Measurements from ENCODE around the gene MTCH2. TPM values are rescaled to one million over a fixed set of nuclear protein-coding genes. Genes with fewer than 3 reads are reported as not detected.
A peak's percentile ranks its signal among the peaks of the same experiment; 100 is the strongest.

Gene MTCH2
- total RNA-seq, 2 experiments from 2014 or later = 146 to 154 TPM

- no peak for DNase-seq
- Mint-ChIP-seq H3K27ac (no peak overlapping the region), H3K4me1 (no peaks in the 10 kb centered on the region), H3K36me3 (no peaks in the 10 kb centered on the region), H3K27me3 (no peaks in the 10 kb centered on the region), H3K4me3 (no peak overlapping the region), H3K9me3 (no peaks in the 10 kb centered on the region)
These were observed 31.0 kb downstream of the MTCH2 start for GRCh38 chr11:47611348-47611794.

DNA sequence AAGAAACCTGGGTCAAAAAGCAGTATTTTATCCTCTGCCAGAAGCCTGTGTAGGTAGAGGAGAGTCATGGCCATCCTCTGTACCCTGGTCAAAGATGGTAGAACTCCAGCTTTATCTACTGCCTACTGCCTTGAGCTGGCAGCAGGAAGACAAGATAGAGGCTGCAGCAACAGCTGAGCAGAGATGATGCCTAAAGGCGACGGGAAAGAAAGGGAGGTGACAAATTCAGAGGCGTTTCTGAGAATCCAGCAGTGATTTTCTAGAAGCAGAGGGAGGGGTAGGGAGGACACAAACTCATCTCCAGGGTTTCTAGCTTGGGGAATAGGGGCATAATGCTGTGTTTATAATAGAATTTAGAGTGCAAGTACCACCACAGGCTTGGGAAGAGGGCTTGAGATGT lies 32.7 kb downstream of the MTCH2 start:
- DNase-seq = no peak
- H3K4me3 Mint-ChIP-seq = no peak overlapping the region
- no peak overlapping the region for H3K27ac Mint-ChIP-seq
- no peaks in the 10 kb centered on the region for H3K9me3 Mint-ChIP-seq
- no peaks in the 10 kb centered on the region for H3K36me3 Mint-ChIP-seq
- no peaks in the 10 kb centered on the region for H3K27me3 Mint-ChIP-seq
- H3K4me1 Mint-ChIP-seq = no peaks in the 10 kb centered on the region

DNA sequence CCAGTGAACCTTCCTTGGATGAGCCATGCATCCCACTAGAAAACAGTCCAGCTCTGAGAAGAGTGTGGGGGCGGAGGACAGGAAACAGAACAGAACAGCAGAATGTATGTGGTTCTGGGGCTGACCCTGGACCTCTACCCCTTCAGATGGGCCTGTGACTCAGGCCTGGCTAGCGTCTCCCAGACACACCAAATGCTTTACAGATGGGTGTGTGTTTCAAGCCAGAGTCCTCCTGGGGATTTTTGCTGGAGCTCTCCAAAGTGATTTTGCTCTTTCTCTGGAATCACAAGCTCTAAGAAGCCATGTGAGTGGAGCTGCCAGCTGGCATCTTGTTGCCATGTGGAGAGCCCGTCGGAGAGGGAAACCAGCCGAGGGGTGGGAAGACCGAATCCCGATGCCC lies 35.0 kb downstream of the MTCH2 start:
- H3K9me3 Mint-ChIP-seq = no peaks in the 10 kb centered on the region
- H3K4me1 Mint-ChIP-seq = no peaks in the 10 kb centered on the region
- H3K4me3 Mint-ChIP-seq = no peak overlapping the region
- DNase-seq = no peak
- H3K27me3 Mint-ChIP-seq = no peaks in the 10 kb centered on the region
- H3K36me3 Mint-ChIP-seq = no peaks in the 10 kb centered on the region
- H3K27ac Mint-ChIP-seq = no peak overlapping the region

DNA sequence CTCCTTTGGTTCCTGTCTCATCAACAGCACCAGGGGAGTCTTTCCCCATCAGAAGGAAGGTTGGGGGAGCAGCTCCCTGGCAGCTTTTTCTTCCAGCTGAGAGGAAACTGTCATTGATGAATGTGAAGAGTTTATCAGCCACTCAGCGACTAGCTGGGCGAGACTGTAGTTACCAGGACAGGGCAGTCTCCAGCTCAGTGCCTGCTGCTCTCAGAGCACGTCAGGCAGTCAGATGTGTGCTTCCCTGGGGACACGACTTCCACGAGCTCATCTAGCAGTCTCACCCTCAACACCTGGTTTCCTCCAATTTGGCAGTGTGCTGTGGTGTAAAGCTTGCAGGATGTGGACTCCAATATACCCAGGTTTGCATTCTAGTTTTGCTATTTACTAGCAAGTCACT lies 35.6 kb downstream of the MTCH2 start:
- Mint-ChIP-seq H3K4me1 (no peaks in the 10 kb centered on the region), H3K4me3 (no peak overlapping the region)

DNA sequence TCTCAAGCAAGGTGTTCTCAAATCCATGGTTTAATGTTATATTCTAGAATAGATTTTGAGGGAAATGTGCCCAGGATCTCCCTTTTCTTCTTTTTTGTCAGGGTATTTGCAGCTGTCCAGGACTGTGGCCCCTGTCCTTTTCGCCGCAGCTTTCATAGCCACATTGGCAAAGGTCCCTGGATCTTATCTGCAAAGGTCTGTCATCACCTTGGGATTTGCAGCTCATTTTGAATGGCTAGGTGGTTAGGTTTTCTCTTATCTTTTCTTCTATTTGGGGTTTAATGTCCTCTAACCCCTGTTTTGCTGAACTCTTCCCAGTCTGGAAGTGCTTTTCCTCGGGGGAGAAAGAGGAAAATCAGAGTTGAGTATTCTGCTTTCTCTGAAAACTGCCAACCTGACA lies 36.4 kb downstream of the MTCH2 start:
- Mint-ChIP-seq H3K9me3 (no peaks in the 10 kb centered on the region), H3K27ac (no peak overlapping the region), H3K36me3 (no peaks in the 10 kb centered on the region), H3K4me3 (no peak overlapping the region), H3K27me3 (no peaks in the 10 kb centered on the region), H3K4me1 (no peaks in the 10 kb centered on the region)
- no peak for DNase-seq

More for the DNA sequence above, 35.6 kb downstream of the MTCH2 start:
- H3K27ac Mint-ChIP-seq = no peak overlapping the region
- H3K9me3 Mint-ChIP-seq = no peaks in the 10 kb centered on the region
- no peak for DNase-seq
- no peaks in the 10 kb centered on the region for H3K27me3 Mint-ChIP-seq
- no peaks in the 10 kb centered on the region for H3K36me3 Mint-ChIP-seq

GRCh38 chr11:47603295-47603694 lies 39.1 kb downstream of the MTCH2 start:
- Mint-ChIP-seq H3K27me3 (no peaks in the 10 kb centered on the region), H3K9me3 (no peaks in the 10 kb centered on the region), H3K27ac (no peak overlapping the region), H3K36me3 (no peaks in the 10 kb centered on the region), H3K4me3 (no peak overlapping the region), H3K4me1 (no peaks in the 10 kb centered on the region)
- no peak for DNase-seq

DNA sequence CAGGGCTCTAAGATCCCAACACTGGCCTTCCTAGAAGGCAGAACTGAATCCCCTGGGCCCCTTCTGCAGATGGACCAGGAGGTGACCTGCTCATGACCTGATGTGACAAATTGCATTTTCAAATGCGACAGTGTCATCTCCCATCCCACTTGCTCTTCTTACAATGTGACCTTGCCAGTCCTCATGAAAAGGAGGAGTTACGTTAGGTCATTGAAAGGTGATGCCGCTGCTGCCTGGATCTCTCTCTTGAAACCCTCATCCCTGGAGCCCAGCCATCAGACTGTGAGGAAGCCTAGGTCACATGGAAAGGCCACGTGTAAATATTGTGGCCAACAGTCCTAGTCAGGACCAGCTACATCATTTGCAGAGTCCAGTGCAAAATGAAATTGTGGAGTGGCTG lies 42.5 kb downstream of the MTCH2 start:
- Mint-ChIP-seq H3K9me3 (no peaks in the 10 kb centered on the region), H3K4me3 (no peak overlapping the region), H3K36me3 (no peaks in the 10 kb centered on the region), H3K27ac (no peak overlapping the region), H3K4me1 (no peaks in the 10 kb centered on the region), H3K27me3 (peaks cover 7% of the 10 kb centered on the region)
- no peak for DNase-seq

- Mint-ChIP-seq H3K9me3 (no peaks in the 10 kb centered on the region), H3K27ac (no peak overlapping the region), H3K4me1 (peaks cover 8% of the 10 kb centered on the region), H3K27me3 (peaks cover 38% of the 10 kb centered on the region), H3K36me3 (no peaks in the 10 kb centered on the region), H3K4me3 (no peak overlapping the region)
- no peak for DNase-seq
These were observed 46.4 kb downstream of the MTCH2 start for GRCh38 chr11:47595967-47596366.

GRCh38 chr11:47595029-47595428 lies 47.3 kb downstream of the MTCH2 start:
- peaks cover 8% of the 10 kb centered on the region for H3K4me1 Mint-ChIP-seq
- H3K36me3 Mint-ChIP-seq = no peaks in the 10 kb centered on the region
- no peak overlapping the region for H3K27ac Mint-ChIP-seq
- DNase-seq = no peak
- H3K4me3 Mint-ChIP-seq = no peak overlapping the region
- H3K27me3 Mint-ChIP-seq = peaks cover 38% of the 10 kb centered on the region
- no peaks in the 10 kb centered on the region for H3K9me3 Mint-ChIP-seq

- Mint-ChIP-seq H3K27me3 (peaks cover 38% of the 10 kb centered on the region), H3K9me3 (no peaks in the 10 kb centered on the region), H3K4me3 (peak within 1 kb of the TSS; percentile 34), H3K36me3 (no peaks in the 10 kb centered on the region), H3K4me1 (peaks cover 8% of the 10 kb centered on the region), H3K27ac (no peak within 1 kb of the TSS)
- no peak for DNase-seq
These were observed 48.2 kb downstream of the MTCH2 start, which contains the start of gene C1QTNF4 for GRCh38 chr11:47593934-47594855. C1QTNF4 (minus strand) TSS chr11:47594411; CDS start chr11:47590810, 3,601 bp downstream.

GRCh38 chr11:47593492-47593933 lies 48.8 kb downstream of the MTCH2 start:
- Mint-ChIP-seq H3K36me3 (no peaks in the 10 kb centered on the region), H3K4me3 (peak overlapping the region; percentile 34), H3K4me1 (peaks cover 8% of the 10 kb centered on the region), H3K9me3 (no peaks in the 10 kb centered on the region), H3K27me3 (peaks cover 38% of the 10 kb centered on the region), H3K27ac (no peak overlapping the region)
- DNase-seq = no peak

- Mint-ChIP-seq H3K9me3 (no peaks in the 10 kb centered on the region), H3K36me3 (no peaks in the 10 kb centered on the region), H3K27ac (no peak overlapping the region), H3K4me3 (no peak overlapping the region), H3K27me3 (peaks cover 38% of the 10 kb centered on the region), H3K4me1 (peaks cover 8% of the 10 kb centered on the region)
- no peak for DNase-seq
These were observed 49.4 kb downstream of the MTCH2 start for GRCh38 chr11:47592970-47593369.

DNA sequence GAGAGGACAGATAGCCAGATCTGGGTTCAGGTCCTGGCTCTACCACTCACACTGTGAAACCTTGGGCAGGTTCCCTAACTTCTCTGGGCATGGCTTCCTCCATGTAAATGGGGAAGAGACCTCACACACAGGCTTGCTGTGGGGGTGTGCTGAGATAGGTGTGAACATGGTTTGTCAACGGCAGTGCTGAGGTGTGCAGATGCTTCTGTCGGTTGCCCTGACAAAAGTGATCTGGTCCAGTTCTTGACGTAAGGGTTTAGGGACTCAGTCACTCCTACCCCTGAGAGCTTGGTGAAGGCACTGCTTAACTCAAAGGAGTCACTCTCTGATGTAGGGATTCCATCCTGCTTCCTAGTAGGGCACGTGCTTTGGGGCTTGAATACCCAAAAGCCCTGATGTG lies 50.1 kb downstream of the MTCH2 start:
- no peak overlapping the region for H3K4me3 Mint-ChIP-seq
- no peak for DNase-seq
- peaks cover 8% of the 10 kb centered on the region for H3K4me1 Mint-ChIP-seq
- no peaks in the 10 kb centered on the region for H3K36me3 Mint-ChIP-seq
- H3K27me3 Mint-ChIP-seq = peaks cover 38% of the 10 kb centered on the region
- no peak overlapping the region for H3K27ac Mint-ChIP-seq
- no peaks in the 10 kb centered on the region for H3K9me3 Mint-ChIP-seq

DNA sequence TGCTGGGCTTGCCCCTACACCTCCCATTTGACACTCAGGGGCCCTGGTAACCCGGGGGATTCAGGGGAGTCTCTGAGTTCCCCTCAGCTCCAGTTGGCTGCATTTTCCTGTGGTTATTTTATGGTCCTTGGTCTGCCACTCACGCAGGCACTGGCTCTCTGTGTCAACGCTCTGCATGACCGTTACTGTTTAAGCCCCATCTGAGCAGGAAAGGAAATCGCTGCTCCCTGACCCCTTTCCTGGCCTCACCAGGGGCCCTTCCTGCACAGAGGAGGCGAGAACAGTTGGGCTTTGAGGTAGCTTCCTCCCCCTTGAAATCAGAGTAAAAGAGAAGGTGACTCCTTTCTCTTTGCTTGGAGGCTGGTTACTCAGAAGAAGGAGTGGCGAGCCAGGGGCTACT lies 50.6 kb downstream of the MTCH2 start:
- H3K36me3 Mint-ChIP-seq = no peaks in the 10 kb centered on the region
- H3K27me3 Mint-ChIP-seq = peaks cover 38% of the 10 kb centered on the region
- peaks cover 8% of the 10 kb centered on the region for H3K4me1 Mint-ChIP-seq
- H3K4me3 Mint-ChIP-seq = no peak overlapping the region
- no peak overlapping the region for H3K27ac Mint-ChIP-seq
- no peak for DNase-seq
- no peaks in the 10 kb centered on the region for H3K9me3 Mint-ChIP-seq

GRCh38 chr11:47589977-47590861 lies 52.1 kb downstream of the MTCH2 start:
- peaks cover 34% of the 10 kb centered on the region for H3K27me3 Mint-ChIP-seq
- no peak overlapping the region for H3K27ac Mint-ChIP-seq
- H3K36me3 Mint-ChIP-seq = no peaks in the 10 kb centered on the region
- H3K4me3 Mint-ChIP-seq = no peak overlapping the region
- H3K4me1 Mint-ChIP-seq = peaks cover 8% of the 10 kb centered on the region
- no peak for DNase-seq
- H3K9me3 Mint-ChIP-seq = no peaks in the 10 kb centered on the region

Measured in activated naive CD8-positive, alpha-beta T cell treated with anti-CD3 and anti-CD28 coated beads for 36 hours (primary cell).